Suprapubic skin (tissue), 4 donors: ENCODE results near the gene PKP1. TPM values are rescaled to one million over a fixed set of nuclear protein-coding genes. Genes with fewer than 3 reads are reported as not detected.

Experiments used
- DNase-seq, 2 donors: peaks; one replicate each; pipeline ENCODE4 v3.0.0-alpha.2; 2019; ENCODE audit warnings: low spot score in 2 of 2
- H3K27ac ChIP-seq: fragments of 200-600 bp; sonication (generic); one replicate; pipeline ENCODE4 v1.5.1; 2019
- H3K27me3 ChIP-seq: fragments of 200-600 bp; sonication (generic); one replicate; pipeline ENCODE4 v1.5.1; 2019
- H3K36me3 ChIP-seq: fragments of 200-600 bp; sonication (generic); one replicate; pipeline ENCODE4 v1.5.1; 2019
- H3K4me1 ChIP-seq: fragments of 200-600 bp; sonication (generic); one replicate; pipeline ENCODE4 v1.5.1; 2019
- H3K4me3 ChIP-seq: fragments of 200-600 bp; sonication (generic); one replicate; pipeline ENCODE4 v1.5.1; 2019; ENCODE audit warnings: mild to moderate bottlenecking
- H3K9me3 ChIP-seq: fragments of 200-600 bp; sonication (generic); one replicate; pipeline ENCODE4 v1.5.1; 2019
- CTCF ChIP-seq, 2 donors: fragments of 200-600 bp in 1 of 2; fragments of 450-650 bp in 1 of 2; sonication (generic) in 1 of 2; IDR thresholded peaks; one replicate each; pipeline ENCODE4 v1.5.1; 2016 to 2019; ENCODE audit warnings: antibody characterized with exemption in 2 of 2, mild to moderate bottlenecking in 1 of 2, moderate library complexity in 1 of 2
- EP300 ChIP-seq: sonication (generic); formaldehyde crosslinking; IDR thresholded peaks from one replicate; pipeline ENCODE4 v1.6.1; 2017; ENCODE audit warnings: antibody characterized with exemption
- POLR2A ChIP-seq, 2 donors: fragments of 450-650 bp; IDR thresholded peaks; one replicate each; pipeline ENCODE4 v1.6.1; 2017; ENCODE audit warnings: antibody characterized with exemption in 2 of 2, mild to moderate bottlenecking in 2 of 2, moderate library complexity in 2 of 2
- POLR2AphosphoS5 ChIP-seq, 3 donors: sonication (generic); formaldehyde crosslinking; IDR thresholded peaks; one replicate each; pipeline ENCODE4 v1.6.1; 2017; ENCODE audit warnings: antibody characterized with exemption in 3 of 3
- WGBS: methylation state at CpG from one replicate; pipeline ENCODE4 v1.1.5; 2018; 5-methylcytosine and 5-hydroxymethylcytosine counted together
- total RNA-seq, 4 donors: library from RNA; depleted of rRNA; stranded (reverse); fragments of >200 nt; gene quantifications; one replicate each; pipeline ENCODE4 v1.1.0, GENCODE V29; 2016

PKP1 gene
- total RNA-seq, 4 donors from 2014 or later: 888 to 1,187 (median 1,096) TPM

DNA sequence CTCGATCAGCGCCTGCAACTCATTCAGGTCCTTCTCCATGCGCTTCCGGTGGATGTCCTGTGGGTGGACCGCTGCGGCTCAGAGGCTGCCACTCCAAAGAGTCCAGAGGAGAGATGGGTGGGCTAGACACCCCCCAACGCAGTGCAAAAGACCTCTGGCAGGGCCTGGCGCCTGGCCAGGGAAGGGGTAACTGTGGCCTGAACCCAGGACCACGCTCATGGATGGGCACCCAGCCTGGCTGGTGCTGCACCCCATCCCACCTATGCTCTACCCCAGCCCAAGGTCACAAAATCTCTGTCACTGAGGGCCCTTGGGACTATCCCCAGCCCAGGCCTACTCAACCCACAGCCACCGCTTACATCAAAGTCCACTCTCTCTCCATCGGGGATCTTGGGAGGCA is 81.9 kb downstream of the PKP1 start:
- Histone ChIP-seq H3K4me3 (no peak overlapping the region), H3K27ac (no peak overlapping the region), H3K9me3 (no peaks in the 10 kb centered on the region), H3K27me3 (peaks cover 12% of the 10 kb centered on the region), H3K4me1 (no peaks in the 10 kb centered on the region), H3K36me3 (no peaks in the 10 kb centered on the region)
- no peak for DNase-seq
- WGBS: 78% methylated on average over 8 of the region's 11 CpGs
- TF ChIP-seq POLR2AphosphoS5 (IDR thresholded peaks at IDR 0.05) (no peak), EP300 (no peak), POLR2A (IDR thresholded peaks at IDR 0.05) (no peak), CTCF (IDR thresholded peaks at IDR 0.05) (no peak)

DNA sequence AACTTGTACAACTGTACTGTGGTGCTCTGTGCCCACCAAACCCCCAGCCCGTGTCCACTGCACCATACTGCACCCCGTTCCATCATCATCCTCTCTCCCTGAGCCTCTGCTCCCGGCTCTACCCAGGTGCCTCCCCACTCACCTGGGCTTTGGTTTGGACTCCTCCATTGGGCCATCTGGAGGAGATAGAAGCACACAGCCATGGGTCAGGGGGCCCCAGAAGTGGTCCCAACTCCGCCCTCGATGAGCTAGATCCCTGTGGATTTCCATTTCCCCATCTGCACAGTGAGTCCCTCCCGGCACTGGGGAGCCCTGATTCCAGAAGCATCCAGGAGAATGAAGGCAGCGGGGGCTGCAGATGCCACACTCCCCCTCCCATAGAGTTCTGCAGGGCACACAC is 83.4 kb downstream of the PKP1 start:
- DNase-seq: no peak
- WGBS: 78% methylated on average over 5 of the region's 7 CpGs
- no peaks in the 10 kb centered on the region for H3K4me1 ChIP-seq
- no peak for TF ChIP-seq EP300
- TF ChIP-seq POLR2AphosphoS5 (IDR thresholded peaks at IDR 0.05): no peak
- no peak for TF ChIP-seq POLR2A (IDR thresholded peaks at IDR 0.05)
- no peak for TF ChIP-seq CTCF (IDR thresholded peaks at IDR 0.05)
- no peak overlapping the region for H3K27ac ChIP-seq
- H3K9me3 ChIP-seq: no peaks in the 10 kb centered on the region
- H3K27me3 ChIP-seq: peaks cover 24% of the 10 kb centered on the region
- no peaks in the 10 kb centered on the region for H3K36me3 ChIP-seq
- H3K4me3 ChIP-seq: no peak overlapping the region

DNA sequence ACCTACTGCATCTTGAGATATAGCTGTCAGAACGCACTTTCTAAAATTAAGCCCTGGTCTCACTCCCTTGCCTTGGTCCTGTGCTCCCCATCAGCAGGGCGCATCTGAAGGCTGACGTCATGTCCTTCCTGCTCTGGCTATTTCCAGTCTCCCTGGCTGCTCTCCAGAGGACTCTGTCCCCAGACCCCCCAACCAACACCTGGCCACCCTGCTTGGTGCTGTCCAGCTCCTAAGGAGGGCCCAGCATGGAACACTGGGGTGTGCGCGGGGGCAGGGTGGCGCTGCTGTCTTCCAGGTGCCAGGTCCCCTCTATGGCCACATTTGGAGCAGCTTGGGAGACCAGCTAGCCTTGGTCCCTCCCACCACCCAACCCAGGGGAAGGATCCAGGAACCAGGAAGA is 85.9 kb downstream of the PKP1 start:
- no peak overlapping the region for H3K27ac ChIP-seq
- no peak overlapping the region for H3K4me3 ChIP-seq
- H3K27me3 ChIP-seq: peaks cover 39% of the 10 kb centered on the region
- H3K4me1 ChIP-seq: no peaks in the 10 kb centered on the region
- no peak for TF ChIP-seq POLR2AphosphoS5 (IDR thresholded peaks at IDR 0.05)
- TF ChIP-seq EP300: no peak
- no peak for TF ChIP-seq CTCF (IDR thresholded peaks at IDR 0.05)
- TF ChIP-seq POLR2A (IDR thresholded peaks at IDR 0.05): no peak
- no peak for DNase-seq
- H3K9me3 ChIP-seq: no peaks in the 10 kb centered on the region
- whole genome bisulfite sequencing: 85% methylated on average over 6 of the region's 6 CpGs
- H3K36me3 ChIP-seq: no peaks in the 10 kb centered on the region

DNA sequence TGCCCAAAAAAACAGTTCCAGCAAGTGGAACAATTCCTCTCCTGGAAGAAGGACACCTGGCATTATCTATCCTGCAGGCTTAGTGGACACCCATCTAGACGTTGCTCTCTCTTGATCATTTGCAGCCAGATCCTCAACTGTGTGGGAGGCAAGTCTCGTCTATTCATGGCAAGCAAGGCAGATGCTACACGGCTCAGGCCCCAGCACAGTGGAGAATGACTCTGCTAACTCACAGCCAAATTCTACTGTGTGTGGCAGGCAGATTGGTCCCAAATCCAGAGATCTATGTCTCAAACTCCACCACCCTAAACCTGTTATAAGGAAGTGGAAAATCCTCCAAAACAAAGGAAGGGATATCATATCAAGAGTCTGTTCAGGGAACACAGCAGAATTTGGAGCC is 87.2 kb downstream of the PKP1 start:
- no peak for TF ChIP-seq POLR2AphosphoS5 (IDR thresholded peaks at IDR 0.05)
- no peak for TF ChIP-seq POLR2A (IDR thresholded peaks at IDR 0.05)
- TF ChIP-seq EP300: no peak
- TF ChIP-seq CTCF (IDR thresholded peaks at IDR 0.05): no peak
- no peaks in the 10 kb centered on the region for H3K36me3 ChIP-seq
- peaks cover 10% of the 10 kb centered on the region for H3K4me1 ChIP-seq
- DNase-seq: no peak
- no peak overlapping the region for H3K27ac ChIP-seq
- no peak overlapping the region for H3K4me3 ChIP-seq
- 54% methylated on average over 3 of the region's 3 CpGs for WGBS
- H3K27me3 ChIP-seq: peaks cover 47% of the 10 kb centered on the region
- no peaks in the 10 kb centered on the region for H3K9me3 ChIP-seq

GRCh38 chr1:201371276-201371675 is 88.0 kb downstream of the PKP1 start:
- Histone ChIP-seq H3K27me3 (peaks cover 49% of the 10 kb centered on the region), H3K9me3 (no peaks in the 10 kb centered on the region), H3K27ac (no peak overlapping the region), H3K4me3 (no peak overlapping the region), H3K4me1 (peaks cover 14% of the 10 kb centered on the region), H3K36me3 (no peaks in the 10 kb centered on the region)
- DNase-seq: no peak
- 85% methylated on average over 9 of the region's 9 CpGs for WGBS
- no peak for TF ChIP-seq POLR2A (IDR thresholded peaks at IDR 0.05)

DNA sequence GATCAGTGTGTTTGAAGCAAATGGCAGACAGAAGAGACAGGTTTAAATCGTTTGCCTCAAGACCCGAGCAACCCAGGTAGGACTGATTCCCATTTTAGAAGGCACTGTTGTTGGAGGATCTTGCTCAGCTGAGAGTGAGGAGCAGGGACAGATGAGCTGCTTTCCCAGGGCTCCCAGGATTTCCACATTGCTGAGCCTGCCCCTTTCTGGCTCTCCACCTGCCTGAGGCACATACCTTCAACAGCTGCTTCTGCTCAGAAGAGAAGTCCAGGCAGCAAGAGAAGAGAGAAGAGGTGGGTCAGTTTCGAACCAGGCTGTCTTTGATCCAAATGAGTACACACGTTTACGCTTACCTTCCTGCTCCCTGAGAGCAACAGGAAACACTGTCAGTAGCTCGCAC is 88.5 kb downstream of the PKP1 start:
- no peak overlapping the region for H3K4me3 ChIP-seq
- DNase-seq: no peak
- H3K36me3 ChIP-seq: no peaks in the 10 kb centered on the region
- peaks cover 49% of the 10 kb centered on the region for H3K27me3 ChIP-seq
- TF ChIP-seq CTCF (IDR thresholded peaks at IDR 0.05) (no peak), POLR2A (IDR thresholded peaks at IDR 0.05) (no peak), EP300 (no peak), POLR2AphosphoS5 (IDR thresholded peaks at IDR 0.05) (no peak)
- WGBS: 61% methylated on average over 6 of the region's 6 CpGs
- no peak overlapping the region for H3K27ac ChIP-seq
- H3K4me1 ChIP-seq: peaks cover 16% of the 10 kb centered on the region
- no peaks in the 10 kb centered on the region for H3K9me3 ChIP-seq
